Lower leg skin (tissue), 3 donors: ENCODE results near the gene CLEC18A.

Source experiments
- CTCF ChIP-seq, 3 donors: fragments of 450-650 bp; IDR thresholded peaks; one replicate each; pipeline ENCODE4 v1.5.1; 2016; ENCODE audit warnings: antibody characterized with exemption in 3 of 3, mild to moderate bottlenecking in 3 of 3, moderate library complexity in 2 of 3
- POLR2A ChIP-seq, 2 donors: fragments of 450-650 bp; IDR thresholded peaks; one replicate each; pipeline ENCODE4 v1.6.1; 2016 to 2017; ENCODE audit warnings: antibody characterized with exemption in 2 of 2, mild to moderate bottlenecking in 1 of 2, moderate library complexity in 1 of 2

- TF ChIP-seq CTCF (IDR thresholded peaks at IDR 0.05) = no peak
- TF ChIP-seq POLR2A (IDR thresholded peaks at IDR 0.05) = no peak
Measured at GRCh38 chr16:69940676-69941075, 10.5 kb upstream of the CLEC18A start.
